HG03575 (cell line): ENCODE measurements around the gene LCT.
"Not testable (repeated sequence)": the region's sequence is repeated elsewhere in the genome, so short reads cannot be mapped to it uniquely, and the experiment has no call there.

Source experiments
- ATAC-seq: cut with Tn5 transposase; IDR thresholded peaks from one replicate; pipeline ENCODE4 v1.9.1; 2021; ENCODE audit not compliant: unreplicated experiment, insufficient number of reproducible peaks, low FRiP score; ENCODE audit errors: extremely low read depth

Gene LCT

DNA sequence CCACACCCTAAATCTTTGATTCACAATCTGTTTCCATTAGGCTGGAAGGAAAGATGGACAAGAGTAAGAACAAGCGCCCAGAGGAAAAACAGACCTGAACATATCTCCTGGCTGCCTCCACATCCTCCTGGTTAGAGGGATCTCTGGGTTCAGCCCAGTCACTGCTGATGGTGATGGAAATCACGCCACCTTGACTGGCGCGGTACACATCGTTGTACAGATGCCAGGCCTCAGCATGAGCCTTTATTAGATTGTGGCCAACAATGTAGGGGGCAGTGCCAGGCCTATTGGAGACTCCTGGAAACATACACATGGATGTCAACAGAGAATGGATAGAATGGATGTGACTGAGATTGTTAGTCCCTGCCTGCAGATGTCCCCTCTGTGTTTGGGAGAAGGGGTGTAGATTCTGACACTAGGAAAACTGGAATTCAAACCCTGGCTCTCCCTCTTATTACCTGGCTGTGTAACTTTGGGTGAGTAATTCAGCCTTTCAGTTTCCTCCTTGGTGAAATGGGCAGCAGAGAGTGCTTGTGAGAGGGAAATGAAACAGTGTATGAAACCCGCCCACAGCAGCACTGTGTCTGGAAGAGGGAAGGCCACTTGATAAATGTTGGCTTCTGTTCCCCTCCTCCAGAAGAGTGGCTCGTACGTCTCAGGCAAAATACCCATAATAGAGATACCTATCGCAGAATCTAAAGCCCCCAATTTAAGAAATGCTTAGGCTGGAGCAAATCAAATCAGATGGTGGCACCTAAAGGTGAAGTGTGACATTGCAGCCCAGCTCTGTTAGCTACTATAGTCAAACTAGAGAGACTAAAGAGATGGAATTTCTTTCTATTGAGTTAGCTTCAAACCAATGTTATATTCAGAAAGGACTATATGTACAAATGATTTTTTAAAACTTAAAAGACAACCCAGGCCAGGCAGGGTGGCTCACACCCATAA lies 36.2 kb downstream of the LCT start:
- ATAC-seq: no peak

DNA sequence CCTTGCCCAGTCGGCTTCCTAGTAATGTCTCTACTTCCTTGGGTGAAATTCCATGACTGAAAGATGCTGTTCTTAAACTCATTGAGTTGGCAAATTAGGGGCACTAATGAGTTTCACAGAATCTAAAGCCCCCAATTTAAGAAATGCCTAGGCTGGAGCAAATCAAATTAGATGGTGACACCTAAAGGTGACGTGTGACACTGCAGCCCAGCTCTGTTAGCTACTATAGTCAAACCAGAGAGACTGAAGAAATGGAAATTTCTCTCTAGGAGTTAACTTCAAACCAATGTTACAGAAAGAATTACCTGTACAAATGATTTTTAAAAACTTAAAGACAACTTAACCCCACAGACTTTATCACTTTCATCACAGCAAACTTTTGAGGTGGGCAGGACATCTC lies 37.2 kb downstream of the LCT start:
- no peak for ATAC-seq

DNA sequence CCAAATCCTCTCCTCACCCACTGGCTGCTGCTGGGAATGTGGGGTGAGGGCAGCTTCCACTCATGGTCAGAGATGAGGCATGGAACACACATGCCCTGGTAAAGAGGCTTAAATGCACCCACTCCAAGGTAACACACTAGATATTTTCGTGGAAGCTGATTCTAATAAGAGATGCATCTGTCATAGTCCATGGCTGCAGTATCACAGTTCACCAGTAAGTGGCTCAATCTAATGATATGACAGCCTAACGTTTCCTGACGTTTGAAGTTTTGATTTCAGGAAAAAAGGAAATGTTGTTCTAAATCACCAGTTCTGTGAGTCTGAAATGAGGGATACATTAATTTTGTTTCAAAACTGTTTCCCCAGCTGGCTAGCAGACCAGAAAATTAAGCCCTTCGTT lies 38.2 kb downstream of the LCT start:
- ATAC-seq: no peak

DNA sequence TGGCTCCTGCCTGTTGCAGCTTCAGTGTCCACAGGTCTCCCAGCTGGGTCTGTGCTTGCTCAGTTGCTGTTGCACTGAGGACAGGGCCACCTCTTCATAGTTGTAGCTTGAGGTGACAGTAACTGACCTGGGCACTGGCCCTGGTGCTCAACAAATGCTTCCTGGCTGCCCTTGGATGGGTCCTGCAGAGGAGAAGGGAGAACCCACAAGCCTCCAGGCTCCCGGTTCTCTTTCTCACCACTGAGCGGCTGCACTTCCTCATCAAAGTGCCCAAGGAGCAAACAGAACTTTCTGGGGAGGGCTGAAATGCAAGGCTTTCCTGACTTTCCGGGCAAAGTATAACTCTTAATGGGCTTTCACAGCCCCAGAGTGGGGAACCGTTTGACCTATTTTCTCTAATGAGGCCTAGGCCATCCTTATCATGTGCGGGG lies 38.7 kb downstream of the LCT start:
- no peak for ATAC-seq

DNA sequence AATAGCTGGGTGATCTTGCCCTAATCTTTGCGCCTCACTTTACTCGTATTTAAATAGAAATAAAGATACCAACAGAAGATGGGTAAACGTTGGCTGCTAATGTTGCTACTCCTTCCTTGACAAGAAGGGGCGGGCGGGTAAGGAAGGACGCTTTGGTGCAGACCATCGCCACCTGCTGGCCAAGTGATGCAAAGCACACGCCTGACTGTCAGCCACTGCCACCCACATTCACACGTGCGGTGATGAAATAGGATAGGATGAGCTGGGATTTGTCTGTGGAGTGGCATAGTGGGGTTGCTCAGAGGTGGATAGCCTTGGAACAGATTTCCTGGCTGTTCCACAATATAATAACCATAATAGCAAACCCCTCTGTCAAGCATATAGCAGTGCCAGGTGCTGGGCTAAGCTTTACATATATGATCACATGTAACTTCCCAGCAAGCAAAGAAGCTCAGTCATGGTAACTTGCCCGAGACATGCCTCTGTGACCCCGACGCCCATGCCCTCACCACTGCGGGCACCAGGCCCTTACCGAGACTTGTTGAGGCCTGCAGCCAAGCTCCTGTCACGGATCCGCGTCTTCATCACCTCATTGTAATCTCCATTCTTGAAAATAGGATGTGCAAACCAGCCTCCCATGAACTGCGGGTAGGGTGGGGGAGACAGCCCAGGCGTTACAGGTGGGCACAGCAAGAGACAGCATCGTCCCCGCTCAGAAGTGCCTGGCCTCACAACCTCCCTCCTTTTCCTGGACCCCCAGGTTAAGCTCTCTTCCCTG lies 39.3 kb downstream of the LCT start:
- ATAC-seq: no peak

DNA sequence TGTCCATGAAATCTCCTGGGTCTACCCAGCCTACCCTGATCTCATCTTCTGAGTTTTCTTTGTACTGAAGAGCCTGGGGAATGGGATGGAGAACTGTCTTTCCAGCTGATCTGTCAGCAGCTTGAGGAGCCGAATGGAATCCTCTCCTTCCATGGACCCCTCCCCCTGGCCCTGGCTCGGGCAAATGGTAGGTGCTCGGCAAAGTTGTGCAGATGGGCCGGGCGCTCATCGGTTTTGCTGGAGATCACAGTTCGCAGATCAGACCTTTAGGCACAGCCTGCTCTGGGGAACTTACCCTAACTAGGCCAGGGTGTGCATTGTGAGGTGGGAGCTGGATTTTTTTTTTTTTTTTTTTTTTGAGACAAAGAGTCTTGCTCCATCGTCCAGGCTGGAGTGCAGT lies 40.4 kb downstream of the LCT start:
- no peak for ATAC-seq

DNA sequence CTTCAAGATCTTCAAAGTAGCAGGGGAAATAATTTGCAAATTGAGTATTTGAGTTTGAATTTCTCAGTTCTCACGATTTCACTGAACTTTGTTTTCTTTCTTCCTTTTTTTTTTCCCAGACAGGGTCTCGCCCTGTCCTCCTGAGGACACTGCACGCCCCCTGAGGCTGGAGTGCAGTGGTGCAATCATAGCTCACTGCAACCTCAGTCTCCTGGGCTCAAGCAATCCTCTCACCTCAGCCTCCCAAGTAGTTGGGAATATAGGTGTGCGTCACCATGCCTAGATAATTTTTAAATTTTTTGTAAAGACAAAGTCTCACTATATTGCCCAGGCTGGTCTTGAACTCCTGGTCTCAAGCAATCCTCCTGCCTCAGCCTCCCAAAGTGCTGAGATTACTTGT lies 41.3 kb downstream of the LCT start:
- ATAC-seq: not testable (repeated sequence)

DNA sequence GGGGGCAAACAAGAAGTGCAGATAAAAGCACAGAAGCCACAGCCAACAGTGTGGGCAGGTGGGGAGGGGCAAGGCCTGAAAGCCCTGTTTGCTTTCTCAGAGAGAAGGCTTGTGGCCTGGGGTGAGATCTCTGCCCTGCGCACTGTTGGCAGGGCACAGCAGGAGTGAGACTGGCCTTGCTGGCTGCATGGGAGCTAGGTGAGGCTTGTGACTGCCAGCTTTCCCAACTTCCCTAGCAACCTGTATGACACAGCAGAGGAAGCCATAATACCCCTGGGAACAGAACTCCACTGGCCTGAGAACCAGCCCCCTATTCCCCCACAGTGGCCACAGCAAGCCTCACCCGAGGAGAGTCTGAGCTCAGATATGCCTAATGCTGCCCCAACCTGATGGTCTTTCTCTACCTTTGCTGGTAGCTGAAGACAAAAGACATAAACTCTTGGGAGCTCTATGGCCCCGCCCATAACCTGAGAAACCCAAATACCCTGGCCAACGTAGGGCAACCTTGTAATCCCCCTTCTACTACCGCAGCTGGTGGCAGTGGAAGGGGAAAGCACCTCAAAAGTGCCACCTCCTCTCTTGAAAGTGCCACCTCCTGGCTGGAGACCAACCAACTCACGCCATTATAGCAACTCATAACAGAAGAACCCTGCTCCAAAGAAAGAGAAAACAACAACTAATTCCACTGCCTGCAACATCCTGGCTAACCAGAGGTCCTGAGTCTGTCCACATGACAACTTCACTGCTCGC lies 44.4 kb downstream of the LCT start:
- ATAC-seq: no peak

DNA sequence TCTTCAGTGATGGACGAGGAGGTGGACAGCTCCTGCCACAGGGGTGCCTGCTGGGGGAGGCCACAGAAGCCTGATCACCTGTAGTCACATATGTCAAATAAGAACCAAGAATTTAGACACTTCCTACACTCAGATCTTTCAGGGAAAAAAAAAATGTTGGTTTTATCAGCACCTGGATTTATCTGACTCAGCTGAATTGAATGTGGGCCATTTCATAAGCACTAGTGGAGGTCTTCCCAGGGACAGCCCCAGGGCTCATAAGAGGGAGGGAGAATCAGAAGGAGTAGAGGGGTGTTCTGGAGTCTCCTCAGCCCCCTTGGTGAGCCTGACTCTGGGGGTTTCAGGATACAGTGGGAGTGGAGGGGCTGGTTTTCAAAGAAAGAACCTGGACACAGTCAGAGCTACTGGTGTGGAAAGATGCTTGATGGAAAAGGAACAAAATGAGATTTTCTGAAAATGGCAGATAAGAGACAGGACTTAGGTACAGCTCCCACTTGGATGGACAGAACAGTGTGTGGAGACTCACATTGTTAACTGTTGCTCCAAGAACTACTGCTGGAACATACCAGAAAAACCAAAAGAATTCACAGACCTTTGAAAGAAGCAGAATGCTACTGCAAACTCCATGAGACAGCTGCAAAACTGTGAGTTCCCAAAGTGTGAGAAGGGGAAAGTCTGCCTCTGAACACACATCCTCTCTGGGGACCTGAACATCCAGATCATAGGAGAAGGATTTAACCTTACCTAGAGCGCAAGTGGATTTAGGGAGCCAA lies 45.4 kb downstream of the LCT start:
- ATAC-seq: no peak

DNA sequence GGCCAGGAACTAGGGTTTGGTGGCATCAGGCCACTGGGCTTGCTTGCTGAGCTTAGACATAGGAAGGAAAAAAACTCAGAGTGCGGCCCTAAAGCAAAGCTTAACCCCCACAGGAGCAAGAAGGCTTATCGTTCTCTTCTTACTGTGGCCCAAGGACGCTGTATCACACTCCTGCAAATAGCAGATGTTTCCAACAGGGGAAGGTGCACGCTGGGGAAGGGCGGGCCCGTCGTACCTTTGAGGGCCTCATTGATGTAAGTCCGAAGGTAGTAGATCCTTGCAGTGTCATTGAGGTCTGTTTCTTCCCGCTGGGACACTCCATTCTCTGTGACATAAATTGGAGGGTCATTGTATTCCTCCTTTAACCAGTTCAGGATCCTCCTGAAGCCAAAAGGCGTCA lies 46.6 kb downstream of the LCT start:
- no peak for ATAC-seq

DNA sequence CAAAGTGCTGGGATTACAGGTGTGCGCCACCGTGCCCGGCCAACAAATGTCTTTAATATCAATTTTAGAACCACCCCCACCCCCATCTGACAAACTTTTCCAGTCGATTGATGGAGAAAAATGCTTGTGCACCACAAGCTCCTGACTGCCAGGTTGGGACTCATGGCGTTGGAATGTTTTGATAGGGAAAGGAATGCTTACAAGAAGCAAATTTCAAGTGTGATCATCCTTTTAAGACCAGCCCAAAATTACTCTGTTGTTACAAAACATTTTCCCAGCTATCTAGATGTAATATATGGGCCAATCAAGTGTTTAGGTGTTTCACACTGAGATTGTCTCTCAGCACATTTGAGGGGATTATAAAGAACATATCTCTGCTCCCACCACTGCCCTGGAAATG lies 50.2 kb downstream of the LCT start:
- no peak for ATAC-seq

DNA sequence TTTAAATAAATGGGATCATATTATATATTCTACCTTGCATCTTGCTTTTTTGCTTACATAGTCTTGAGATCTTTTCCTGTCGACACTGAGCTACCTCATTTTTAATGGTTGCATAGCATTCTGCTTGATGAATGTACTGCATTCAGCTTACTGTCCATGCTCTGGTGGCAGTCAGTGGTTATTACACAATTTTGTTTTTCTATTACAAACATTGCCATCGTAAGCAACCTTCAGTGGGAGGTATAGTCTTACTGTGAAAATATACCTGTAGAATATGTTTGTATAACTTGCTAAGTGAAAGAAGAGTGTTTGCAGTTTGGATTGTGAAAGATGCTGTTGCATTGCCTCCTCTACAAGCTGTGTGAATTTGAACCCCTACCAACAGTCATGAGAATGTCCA lies 52.0 kb downstream of the LCT start:
- ATAC-seq: no peak

DNA sequence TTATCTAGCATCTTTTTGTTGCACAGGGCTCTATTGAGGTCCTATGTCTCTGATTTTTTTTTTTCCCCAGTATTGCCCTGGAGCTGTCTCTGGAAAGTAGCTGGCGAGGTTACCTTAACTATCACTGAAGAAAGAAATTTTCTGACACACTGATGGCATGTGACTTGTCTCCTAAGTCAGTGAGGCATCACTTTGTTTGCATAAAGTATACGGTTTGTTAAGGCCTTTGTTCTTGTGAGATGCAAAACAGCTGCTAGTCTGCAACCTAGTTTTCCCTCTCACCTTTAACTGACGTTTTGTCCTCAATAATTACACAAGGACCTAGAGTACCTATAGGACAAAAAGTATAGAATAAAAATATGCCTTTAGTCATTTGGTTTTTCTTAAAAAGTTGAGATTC lies 53.5 kb downstream of the LCT start:
- no peak for ATAC-seq

DNA sequence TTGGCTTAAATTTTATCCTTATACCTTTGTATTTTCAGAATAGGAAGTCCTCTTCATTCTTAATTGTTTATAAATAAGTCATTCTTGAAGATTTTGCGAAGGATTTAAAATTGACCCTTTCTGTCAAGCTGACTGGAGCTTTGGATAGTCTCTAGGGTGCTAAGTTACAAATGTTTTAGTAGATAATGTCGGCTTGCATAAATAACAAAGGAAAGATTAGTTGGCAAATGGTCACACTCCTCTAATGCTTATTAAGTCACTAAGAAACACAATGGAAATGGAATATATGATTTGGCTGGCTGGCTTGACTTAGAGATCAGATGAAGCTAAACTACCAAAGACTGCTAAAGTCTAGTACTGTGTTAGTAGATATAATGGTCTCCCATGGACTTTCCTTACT lies 54.8 kb downstream of the LCT start:
- ATAC-seq: no peak

DNA sequence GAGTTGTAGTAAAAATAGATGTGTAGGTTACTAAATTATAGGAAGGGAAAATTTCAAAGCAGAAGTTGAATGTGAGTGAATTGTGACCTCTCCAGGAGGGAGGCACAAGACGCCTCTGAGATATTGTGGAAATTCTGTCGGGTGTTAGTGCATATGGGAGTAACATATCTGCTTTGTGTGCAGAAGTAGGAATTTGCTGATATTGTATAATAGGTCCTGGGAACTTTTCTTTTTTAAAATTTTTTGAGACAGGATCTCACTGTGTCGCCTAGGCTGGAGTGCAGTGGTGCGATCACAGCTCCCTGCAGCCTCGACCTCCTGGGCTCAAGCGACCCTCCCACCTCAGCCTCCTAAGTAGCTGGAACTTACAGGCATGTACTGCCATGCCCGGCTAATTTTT lies 60.6 kb downstream of the LCT start:
- no peak for ATAC-seq

DNA sequence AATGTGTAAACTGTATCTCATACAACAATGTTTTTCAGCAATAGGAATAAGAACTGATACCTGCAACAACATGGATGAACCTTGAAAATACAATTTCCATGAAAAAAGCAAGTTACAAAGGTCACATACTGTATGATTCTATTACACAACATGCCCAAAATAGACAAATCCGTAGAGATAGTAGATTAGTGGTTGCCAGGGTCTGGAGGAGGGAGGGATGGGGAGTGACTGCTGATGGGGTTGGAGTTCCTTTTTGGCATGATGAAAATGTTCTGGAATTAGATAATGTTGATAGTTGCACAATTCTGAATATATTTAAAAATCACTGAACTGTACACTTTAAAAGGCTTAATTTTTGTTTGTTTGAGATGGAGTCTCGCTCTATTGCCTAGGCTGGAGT lies 61.6 kb downstream of the LCT start:
- no peak for ATAC-seq

DNA sequence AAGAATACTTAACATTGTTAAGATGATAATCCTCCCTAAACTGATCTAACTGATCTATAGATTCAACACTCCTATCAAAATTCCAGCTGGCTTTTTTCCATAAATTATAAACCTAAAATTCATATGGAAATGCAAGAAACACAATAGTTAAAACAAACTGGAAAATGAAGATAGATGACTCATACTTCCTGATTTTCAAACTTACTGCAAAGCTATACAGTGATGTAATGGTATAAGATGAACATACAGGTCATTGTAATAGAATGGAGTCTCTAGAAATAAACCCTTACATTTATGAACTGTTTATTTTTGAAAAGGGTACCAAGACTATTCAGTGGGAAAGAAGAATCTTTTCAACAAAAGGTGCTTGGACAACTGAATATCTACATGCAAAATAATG lies 63.1 kb downstream of the LCT start:
- ATAC-seq: no peak

DNA sequence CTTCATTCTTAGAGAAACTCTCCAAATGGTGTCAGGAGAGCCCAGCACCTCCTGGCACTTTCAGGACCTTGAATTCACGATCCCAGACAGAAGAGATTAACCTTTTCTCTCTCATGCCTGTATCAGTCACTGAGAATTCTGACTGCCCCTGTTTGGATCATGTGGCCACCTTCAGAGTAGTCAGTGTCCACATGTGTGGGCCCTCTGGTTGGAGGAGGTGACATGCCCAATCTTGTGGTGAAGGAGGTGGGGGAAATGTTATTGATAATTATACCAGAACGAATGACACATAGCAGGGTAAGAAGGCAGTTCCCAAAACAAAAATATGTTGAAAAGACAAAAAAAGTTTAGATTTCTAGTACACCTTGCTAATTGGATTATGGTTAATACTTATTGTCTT lies 63.7 kb downstream of the LCT start:
- no peak for ATAC-seq

DNA sequence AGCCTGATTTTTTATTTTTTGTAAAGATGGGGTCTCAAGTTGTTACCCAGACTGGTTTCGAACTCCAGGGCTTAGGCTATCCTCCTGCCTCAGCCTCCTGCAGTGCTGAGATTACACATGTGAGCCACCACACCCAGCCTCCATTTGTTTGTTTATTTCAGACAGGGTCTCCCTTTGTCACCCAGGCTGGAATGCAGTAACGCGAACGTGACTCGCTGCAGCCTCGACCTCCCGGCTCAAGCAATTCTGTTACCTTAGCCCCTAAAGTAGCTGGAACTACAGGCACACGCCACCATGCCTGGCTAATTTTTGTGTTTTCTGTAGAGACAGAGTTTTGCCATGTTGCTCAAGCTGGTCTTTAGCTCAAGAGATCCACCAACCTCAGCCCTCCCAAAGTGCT lies 68.1 kb downstream of the LCT start:
- ATAC-seq: no peak
